ENCODE results near the gene SSH2.
"Not testable (repeated sequence)": the region's sequence is repeated elsewhere in the genome, so short reads cannot be mapped to it uniquely, and the experiment has no call there.

The SSH2 gene

GRCh38 chr17:29833801-29834200 is 96.2 kb downstream of the SSH2 start:
- DNase-seq, result no peak

GRCh38 chr17:29828676-29829284 is 101.2 kb downstream of the SSH2 start:
- no peak for DNase-seq

- no peak for DNase-seq
These were observed 102.8 kb downstream of the SSH2 start for GRCh38 chr17:29827179-29827578.

- no peak for DNase-seq
These were observed 103.8 kb downstream of the SSH2 start for GRCh38 chr17:29826114-29826692.

- no peak for DNase-seq
These were observed 104.4 kb downstream of the SSH2 start for GRCh38 chr17:29825604-29826003.

GRCh38 chr17:29821897-29822296 is 108.1 kb downstream of the SSH2 start:
- no peak for DNase-seq

GRCh38 chr17:29820425-29820824 is 109.6 kb downstream of the SSH2 start:
- DNase-seq, result no peak

- DNase-seq, result peak; percentile 68 to 81
These were observed 122.3 kb downstream of the SSH2 start for GRCh38 chr17:29807520-29808361.

GRCh38 chr17:29802246-29802645 is 127.8 kb downstream of the SSH2 start:
- DNase-seq, result no peak

GRCh38 chr17:29800457-29800856 is 129.6 kb downstream of the SSH2 start:
- DNase-seq, result no peak

GRCh38 chr17:29796652-29797051 is 133.4 kb downstream of the SSH2 start:
- DNase-seq, result no peak

GRCh38 chr17:29793501-29793900 is 136.5 kb downstream of the SSH2 start:
- DNase-seq, result no peak

GRCh38 chr17:29791336-29792080 is 138.5 kb downstream of the SSH2 start:
- DNase-seq, result no peak

- no peak for DNase-seq
These were observed 140.5 kb downstream of the SSH2 start for GRCh38 chr17:29789196-29790170.

- no peak for DNase-seq
These were observed 142.0 kb downstream of the SSH2 start for GRCh38 chr17:29787995-29788394.

GRCh38 chr17:29782917-29783316 is 147.1 kb downstream of the SSH2 start:
- DNase-seq, result no peak

- DNase-seq, result not testable (repeated sequence)
These were observed 150.2 kb downstream of the SSH2 start for GRCh38 chr17:29779812-29780190.

- DNase-seq, result peak; percentile 76 to 88
These were observed 150.8 kb downstream of the SSH2 start for GRCh38 chr17:29778956-29779811.

GRCh38 chr17:29777663-29778062 is 152.4 kb downstream of the SSH2 start:
- no peak for DNase-seq

- DNase-seq, result no peak
These were observed 154.0 kb downstream of the SSH2 start for GRCh38 chr17:29776026-29776425.

- DNase-seq, result no peak
These were observed 157.0 kb downstream of the SSH2 start for GRCh38 chr17:29772981-29773380.
